ENCODE measurements around the gene ELN. TPM values are rescaled to one million over a fixed set of nuclear protein-coding genes. Genes with fewer than 3 reads are reported as not detected.

ELN gene
- total and polyA plus RNA-seq, 2 donors (not counting 1 experiment from before 2014, with no cell fraction given) = not detected

DNA sequence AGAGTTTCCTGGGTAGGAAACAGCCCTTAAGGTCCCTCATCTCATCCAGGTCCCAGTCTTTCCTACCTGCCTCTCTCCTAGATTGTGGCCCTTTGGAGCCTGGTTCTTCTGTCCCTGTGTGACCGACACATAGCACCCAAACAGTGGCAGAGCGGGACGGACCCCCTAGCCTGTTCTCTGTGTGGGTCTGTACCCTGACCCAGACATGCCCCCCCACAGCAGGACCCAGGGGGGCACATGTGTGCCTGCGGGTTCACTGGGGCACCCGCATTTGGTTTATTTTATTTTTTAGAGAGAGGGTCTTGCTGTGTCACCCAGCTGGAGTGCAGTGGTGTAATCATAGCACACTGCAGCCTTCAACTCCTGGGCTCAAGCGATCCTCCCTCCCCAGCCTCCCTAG, 67.2 kb downstream of the ELN start:
- peak overlapping the region; percentile 81 to 82 for H3K27ac ChIP-seq (ENCODE audit: low read length in 2 of 2)
- Mint-ChIP-seq H3K4me3 (peak overlapping the region; percentile 82), H3K27ac (peak overlapping the region; percentile 95), H3K4me1 (peaks cover 46% of the 10 kb centered on the region), H3K9me3 (ENCODE audit: insufficient read depth) (no peaks in the 10 kb centered on the region), H3K27me3 (no peaks in the 10 kb centered on the region)
- peak overlapping the region; percentile 79 for H2AFZ ChIP-seq (ENCODE audit: insufficient read depth, low read depth, low read length, poor library complexity, severe bottlenecking)
- ChIA-PET CTCF (no interaction called here), POLR2A (interaction anchor here (4.1 kb wide), 1 partner anchor 11 kb away, joined by 27 read pairs; the partner anchor contains the start of gene LIMK1)
- no peaks in the 10 kb centered on the region for H3K9me3 ChIP-seq (ENCODE audit: control extremely low read depth in 1 of 3, control insufficient read depth in 2 of 3, insufficient read depth in 1 of 3, low read length in 2 of 3)
- no peaks in the 10 kb centered on the region for H4K20me1 ChIP-seq (ENCODE audit: control insufficient read depth, insufficient read depth, low read length, poor library complexity, severe bottlenecking)
- peaks cover 31 to 42% of the 10 kb centered on the region in 2 donors for H3K4me1 ChIP-seq (ENCODE audit: control insufficient read depth in 2 of 2, insufficient read depth in 2 of 2, low read length in 2 of 2)
- H3K4me2 ChIP-seq (replicated peaks; ENCODE audit: low read depth, low read length, poor library complexity, severe bottlenecking) = peak overlapping the region; percentile 90
- H3K27me3 ChIP-seq (replicated peaks in 1 of 4; ENCODE audit: control extremely low read depth in 1 of 4, control insufficient read depth in 3 of 4, insufficient read depth in 4 of 4, low read length in 3 of 4) = no peaks in the 10 kb centered on the region
- intact Hi-C loops (cut with micrococcal nuclease) = no loop called here
- peaks cover 24% of the 10 kb centered on the region for H3K79me2 ChIP-seq (ENCODE audit: control insufficient read depth, insufficient read depth, low read length)
- ATAC-seq (ENCODE audit: low read depth) (no peak), DNase-seq (no peak)
- peaks cover 0 to 29% of the 10 kb centered on the region in 2 experiments for H3K36me3 ChIP-seq (replicated peaks in 1 of 2; ENCODE audit: control extremely low read depth in 1 of 2, control insufficient read depth in 1 of 2, extremely low read depth in 1 of 2, insufficient read depth in 2 of 2, low read length in 1 of 2)
- WGBS (ENCODE audit: insufficient coverage) = no CpG with 5 or more reads among the region's 6 CpGs
- H3K9ac ChIP-seq (ENCODE audit: low read length) = peak overlapping the region; percentile 72
- peak overlapping the region; percentile 40 to 71 (median 56) for H3K4me3 ChIP-seq (ENCODE audit: control extremely low read depth in 1 of 5, extremely low read depth in 1 of 5, insufficient read depth in 1 of 5, low read depth in 2 of 5, low read length in 4 of 5)
- TF ChIP-seq EZH2 (IDR thresholded peaks at IDR 0.05; ENCODE audit: borderline replicate concordance, insufficient read depth, low read depth, low read length, poor library complexity, severe bottlenecking) = no peak
- TF ChIP-seq, protein P1, sequence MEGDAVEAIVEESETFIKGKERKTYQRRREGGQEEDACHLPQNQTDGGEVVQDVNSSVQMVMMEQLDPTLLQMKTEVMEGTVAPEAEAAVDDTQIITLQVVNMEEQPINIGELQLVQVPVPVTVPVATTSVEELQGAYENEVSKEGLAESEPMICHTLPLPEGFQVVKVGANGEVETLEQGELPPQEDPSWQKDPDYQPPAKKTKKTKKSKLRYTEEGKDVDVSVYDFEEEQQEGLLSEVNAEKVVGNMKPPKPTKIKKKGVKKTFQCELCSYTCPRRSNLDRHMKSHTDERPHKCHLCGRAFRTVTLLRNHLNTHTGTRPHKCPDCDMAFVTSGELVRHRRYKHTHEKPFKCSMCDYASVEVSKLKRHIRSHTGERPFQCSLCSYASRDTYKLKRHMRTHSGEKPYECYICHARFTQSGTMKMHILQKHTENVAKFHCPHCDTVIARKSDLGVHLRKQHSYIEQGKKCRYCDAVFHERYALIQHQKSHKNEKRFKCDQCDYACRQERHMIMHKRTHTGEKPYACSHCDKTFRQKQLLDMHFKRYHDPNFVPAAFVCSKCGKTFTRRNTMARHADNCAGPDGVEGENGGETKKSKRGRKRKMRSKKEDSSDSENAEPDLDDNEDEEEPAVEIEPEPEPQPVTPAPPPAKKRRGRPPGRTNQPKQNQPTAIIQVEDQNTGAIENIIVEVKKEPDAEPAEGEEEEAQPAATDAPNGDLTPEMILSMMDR (IDR thresholded peaks at IDR 0.05) = no peak

DNA sequence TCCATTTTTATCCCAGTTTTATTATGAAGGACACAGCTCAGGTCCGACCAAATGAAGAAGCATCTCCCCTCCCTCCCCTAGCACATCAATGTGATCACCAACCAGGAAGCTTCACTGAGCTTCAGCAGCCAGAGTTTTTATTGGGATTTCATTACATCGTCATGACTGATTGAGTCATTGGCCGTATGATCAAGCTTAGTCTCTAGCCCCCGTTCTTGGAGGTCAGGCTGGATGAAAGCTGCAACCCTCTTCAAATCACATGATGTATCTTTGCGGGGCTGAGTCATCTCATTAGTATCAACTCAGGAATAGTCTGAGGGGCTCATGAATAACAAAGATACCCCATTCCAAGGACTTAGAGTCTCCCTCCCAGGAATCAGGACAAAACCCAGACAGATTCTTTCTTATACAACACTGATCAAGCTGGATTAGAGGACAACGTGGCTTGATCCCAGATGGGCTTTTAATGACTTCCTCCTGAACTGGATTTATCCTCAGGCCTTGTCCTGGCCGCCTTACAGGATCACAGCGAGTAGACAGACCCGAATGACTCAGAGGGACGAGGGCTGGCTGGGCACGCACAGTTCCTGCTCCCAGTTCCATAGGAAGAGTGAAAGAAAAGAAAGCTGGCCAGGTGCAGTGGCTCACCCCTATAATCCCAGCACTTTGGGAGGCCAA, 70.1 kb downstream of the ELN start:
- H2AFZ ChIP-seq (ENCODE audit: insufficient read depth, low read depth, low read length, poor library complexity, severe bottlenecking) = no peak overlapping the region
- H3K4me2 ChIP-seq (replicated peaks; ENCODE audit: low read depth, low read length, poor library complexity, severe bottlenecking) = no peak overlapping the region
- intact Hi-C loops (cut with micrococcal nuclease) = no loop called here
- Mint-ChIP-seq H3K4me3 (peak overlapping the region; percentile 47), H3K27me3 (no peaks in the 10 kb centered on the region), H3K27ac (peak overlapping the region; percentile 50), H3K4me1 (peaks cover 54% of the 10 kb centered on the region), H3K9me3 (ENCODE audit: insufficient read depth) (no peaks in the 10 kb centered on the region)
- ChIA-PET POLR2A (interaction anchor here (0.7 kb wide), 1 partner anchor 13 kb away, joined by 3 read pairs; no protein-coding TSS in a partner anchor), CTCF (no interaction called here)
- no peak overlapping the region for H3K4me3 ChIP-seq (ENCODE audit: control extremely low read depth in 1 of 5, extremely low read depth in 1 of 5, insufficient read depth in 1 of 5, low read depth in 2 of 5, low read length in 4 of 5)
- no peaks in the 10 kb centered on the region for H3K27me3 ChIP-seq (replicated peaks in 1 of 4; ENCODE audit: control extremely low read depth in 1 of 4, control insufficient read depth in 3 of 4, insufficient read depth in 4 of 4, low read length in 3 of 4)
- H3K4me1 ChIP-seq (ENCODE audit: control insufficient read depth in 2 of 2, insufficient read depth in 2 of 2, low read length in 2 of 2) = peaks cover 39 to 50% of the 10 kb centered on the region in 2 donors
- TF ChIP-seq EZH2 (IDR thresholded peaks at IDR 0.05; ENCODE audit: borderline replicate concordance, insufficient read depth, low read depth, low read length, poor library complexity, severe bottlenecking) = no peak
- TF ChIP-seq, protein P1 (IDR thresholded peaks at IDR 0.05) = no peak
- H4K20me1 ChIP-seq (ENCODE audit: control insufficient read depth, insufficient read depth, low read length, poor library complexity, severe bottlenecking) = no peaks in the 10 kb centered on the region
- WGBS (ENCODE audit: insufficient coverage) = 89% methylated on average over 11 of the region's 11 CpGs
- peaks cover 18% of the 10 kb centered on the region for H3K79me2 ChIP-seq (ENCODE audit: control insufficient read depth, insufficient read depth, low read length)
- H3K9me3 ChIP-seq (ENCODE audit: control extremely low read depth in 1 of 3, control insufficient read depth in 2 of 3, insufficient read depth in 1 of 3, low read length in 2 of 3) = peaks cover 0 to 9% (median 0%) of the 10 kb centered on the region in 3 donors
- ATAC-seq (ENCODE audit: low read depth) = no peak
- H3K36me3 ChIP-seq (replicated peaks in 1 of 2; ENCODE audit: control extremely low read depth in 1 of 2, control insufficient read depth in 1 of 2, extremely low read depth in 1 of 2, insufficient read depth in 2 of 2, low read length in 1 of 2) = peaks cover 0 to 33% of the 10 kb centered on the region in 2 experiments
- no peak overlapping the region for H3K9ac ChIP-seq (ENCODE audit: low read length)
- no peak for DNase-seq
- no peak overlapping the region for H3K27ac ChIP-seq (ENCODE audit: low read length in 2 of 2)
